ENCODE measurements around the gene ETV1.

Gene ETV1

DNA sequence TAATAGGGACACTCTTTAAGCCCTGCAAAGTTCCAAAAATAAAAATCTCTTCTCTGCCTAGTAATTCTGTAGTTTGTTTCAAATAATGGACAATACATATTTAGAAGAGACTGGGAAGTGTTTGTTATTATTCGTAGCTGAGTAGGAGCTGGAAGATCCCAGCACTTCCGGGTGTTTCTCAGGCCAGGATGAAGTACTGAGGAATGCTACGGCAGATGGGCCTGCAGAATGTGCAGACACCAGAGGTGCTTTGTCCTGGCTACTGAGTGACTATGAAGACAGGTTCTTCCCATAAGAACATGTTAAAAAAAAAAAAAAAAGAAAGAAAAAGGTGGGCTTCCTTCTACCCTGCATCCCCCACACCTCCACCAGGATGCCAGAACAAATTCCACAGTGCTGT is 36.1 kb downstream of the ETV1 start:
- H3K27me3 ChIP-seq (ENCODE audit: insufficient read depth, low read depth), result no peaks in the 10 kb centered on the region
- no peak overlapping the region for H3K4me3 ChIP-seq (IDR thresholded peaks at IDR 0.05; ENCODE audit: insufficient read depth, low read depth, low read length)
- no peaks in the 10 kb centered on the region for H3K36me3 ChIP-seq (ENCODE audit: insufficient read depth)
- no peak overlapping the region for H3K9ac ChIP-seq
- H2AFZ ChIP-seq (ENCODE audit: low read depth), result no peak overlapping the region
- H4K20me1 ChIP-seq (ENCODE audit: insufficient read depth), result no peaks in the 10 kb centered on the region
- no peaks in the 10 kb centered on the region for H3K79me2 ChIP-seq (ENCODE audit: insufficient read depth, low read depth)
- no peaks in the 10 kb centered on the region for H3K4me1 ChIP-seq (ENCODE audit: low read depth, poor library complexity, severe bottlenecking)
- H3K27ac ChIP-seq, result no peak overlapping the region
- TF ChIP-seq, protein P1, sequence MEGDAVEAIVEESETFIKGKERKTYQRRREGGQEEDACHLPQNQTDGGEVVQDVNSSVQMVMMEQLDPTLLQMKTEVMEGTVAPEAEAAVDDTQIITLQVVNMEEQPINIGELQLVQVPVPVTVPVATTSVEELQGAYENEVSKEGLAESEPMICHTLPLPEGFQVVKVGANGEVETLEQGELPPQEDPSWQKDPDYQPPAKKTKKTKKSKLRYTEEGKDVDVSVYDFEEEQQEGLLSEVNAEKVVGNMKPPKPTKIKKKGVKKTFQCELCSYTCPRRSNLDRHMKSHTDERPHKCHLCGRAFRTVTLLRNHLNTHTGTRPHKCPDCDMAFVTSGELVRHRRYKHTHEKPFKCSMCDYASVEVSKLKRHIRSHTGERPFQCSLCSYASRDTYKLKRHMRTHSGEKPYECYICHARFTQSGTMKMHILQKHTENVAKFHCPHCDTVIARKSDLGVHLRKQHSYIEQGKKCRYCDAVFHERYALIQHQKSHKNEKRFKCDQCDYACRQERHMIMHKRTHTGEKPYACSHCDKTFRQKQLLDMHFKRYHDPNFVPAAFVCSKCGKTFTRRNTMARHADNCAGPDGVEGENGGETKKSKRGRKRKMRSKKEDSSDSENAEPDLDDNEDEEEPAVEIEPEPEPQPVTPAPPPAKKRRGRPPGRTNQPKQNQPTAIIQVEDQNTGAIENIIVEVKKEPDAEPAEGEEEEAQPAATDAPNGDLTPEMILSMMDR (conservative IDR thresholded peaks at IDR 0.05; ENCODE audit: low read depth, low read length), result no peak
- H3K4me2 ChIP-seq, result no peak overlapping the region

DNA sequence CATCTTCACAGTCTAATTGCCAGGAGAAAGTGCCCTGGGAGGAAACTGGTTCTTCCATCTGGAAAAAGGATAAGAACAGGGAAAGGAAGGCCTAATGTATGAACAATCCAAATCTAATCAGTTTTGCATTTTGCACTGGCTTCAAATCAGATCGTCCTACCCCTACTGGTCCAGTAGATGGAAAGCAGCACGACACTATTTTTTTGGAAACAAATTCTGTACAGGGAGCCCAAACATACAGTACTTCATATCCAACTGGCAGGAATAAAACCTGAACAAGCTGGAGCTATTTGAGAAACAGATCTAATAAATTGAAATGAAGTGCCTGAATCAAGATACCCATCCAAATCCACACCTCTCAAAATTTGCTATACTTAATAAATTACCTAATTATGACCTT is 36.5 kb downstream of the ETV1 start:
- H3K27me3 ChIP-seq (ENCODE audit: insufficient read depth, low read depth), result no peaks in the 10 kb centered on the region
- TF ChIP-seq, protein P1 (conservative IDR thresholded peaks at IDR 0.05; ENCODE audit: low read depth, low read length), result no peak
- no peaks in the 10 kb centered on the region for H3K79me2 ChIP-seq (ENCODE audit: insufficient read depth, low read depth)
- no peaks in the 10 kb centered on the region for H3K4me1 ChIP-seq (ENCODE audit: low read depth, poor library complexity, severe bottlenecking)
- H3K36me3 ChIP-seq (ENCODE audit: insufficient read depth), result no peaks in the 10 kb centered on the region
- H2AFZ ChIP-seq (ENCODE audit: low read depth), result no peak overlapping the region
- H3K9ac ChIP-seq, result no peak overlapping the region
- no peak overlapping the region for H3K27ac ChIP-seq
- H3K4me3 ChIP-seq (IDR thresholded peaks at IDR 0.05; ENCODE audit: insufficient read depth, low read depth, low read length), result no peak overlapping the region
- no peaks in the 10 kb centered on the region for H4K20me1 ChIP-seq (ENCODE audit: insufficient read depth)
- H3K4me2 ChIP-seq, result no peak overlapping the region

DNA sequence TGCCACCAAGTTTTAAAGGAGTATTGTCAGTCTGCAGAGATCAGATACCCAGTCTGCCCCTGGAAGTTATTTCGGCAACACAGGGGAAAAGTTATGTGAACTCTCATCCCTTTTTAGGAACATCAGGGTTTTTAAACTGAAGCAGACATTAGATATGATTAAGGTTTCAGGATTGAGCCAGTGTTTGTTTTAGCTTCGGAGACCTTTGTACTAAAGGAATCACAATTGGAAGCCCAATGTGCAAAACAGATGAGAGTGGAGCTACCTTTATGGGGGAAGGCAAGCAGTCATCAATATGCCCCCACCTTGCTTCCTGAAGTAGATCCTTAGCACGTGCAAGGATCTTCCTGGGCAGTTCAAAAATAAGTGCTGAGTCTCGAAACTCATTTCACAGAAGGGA is 39.5 kb downstream of the ETV1 start:
- no peak overlapping the region for H3K9ac ChIP-seq
- TF ChIP-seq, protein P1 (conservative IDR thresholded peaks at IDR 0.05; ENCODE audit: low read depth, low read length), result no peak
- no peaks in the 10 kb centered on the region for H4K20me1 ChIP-seq (ENCODE audit: insufficient read depth)
- no peak overlapping the region for H3K4me3 ChIP-seq (IDR thresholded peaks at IDR 0.05; ENCODE audit: insufficient read depth, low read depth, low read length)
- no peak overlapping the region for H3K27ac ChIP-seq
- no peaks in the 10 kb centered on the region for H3K36me3 ChIP-seq (ENCODE audit: insufficient read depth)
- no peak overlapping the region for H3K4me2 ChIP-seq
- no peaks in the 10 kb centered on the region for H3K27me3 ChIP-seq (ENCODE audit: insufficient read depth, low read depth)
- no peak overlapping the region for H2AFZ ChIP-seq (ENCODE audit: low read depth)
- H3K4me1 ChIP-seq (ENCODE audit: low read depth, poor library complexity, severe bottlenecking), result no peaks in the 10 kb centered on the region
- H3K79me2 ChIP-seq (ENCODE audit: insufficient read depth, low read depth), result no peaks in the 10 kb centered on the region

DNA sequence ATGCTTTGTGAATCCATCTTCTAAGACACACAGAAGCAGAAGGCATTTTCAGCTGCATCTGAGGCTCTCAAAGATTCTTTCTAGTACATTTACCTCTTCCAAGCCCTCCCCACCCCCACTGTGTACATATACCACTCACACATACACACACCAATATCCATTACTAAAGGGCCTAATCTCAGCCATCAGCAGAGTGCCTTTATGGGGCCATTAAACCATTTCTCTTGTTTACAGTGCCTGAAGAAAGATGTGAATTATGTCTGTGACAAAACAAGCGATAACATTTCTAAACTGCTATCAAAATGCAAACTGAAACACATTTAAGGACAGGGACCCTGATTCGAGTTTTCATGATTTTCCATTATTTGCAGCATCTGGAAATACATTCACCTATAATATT is 40.0 kb downstream of the ETV1 start:
- Histone ChIP-seq H3K27ac (no peak overlapping the region), H2AFZ (ENCODE audit: low read depth) (no peak overlapping the region), H4K20me1 (ENCODE audit: insufficient read depth) (no peaks in the 10 kb centered on the region), H3K4me2 (no peak overlapping the region), H3K27me3 (ENCODE audit: insufficient read depth, low read depth) (no peaks in the 10 kb centered on the region), H3K4me3 (IDR thresholded peaks at IDR 0.05; ENCODE audit: insufficient read depth, low read depth, low read length) (no peak overlapping the region), H3K36me3 (ENCODE audit: insufficient read depth) (no peaks in the 10 kb centered on the region), H3K79me2 (ENCODE audit: insufficient read depth, low read depth) (no peaks in the 10 kb centered on the region), H3K9ac (no peak overlapping the region), H3K4me1 (ENCODE audit: low read depth, poor library complexity, severe bottlenecking) (no peaks in the 10 kb centered on the region)
- TF ChIP-seq, protein P1 (conservative IDR thresholded peaks at IDR 0.05; ENCODE audit: low read depth, low read length), result no peak

Data from KMS-11 (cell line).